Osteoblast (primary cell): Measurements from ENCODE around the gene TLN1. TPM values are rescaled to one million over a fixed set of nuclear protein-coding genes. Genes with fewer than 3 reads are reported as not detected.

Experiments used
- DNase-seq: peaks from one replicate; pipeline ENCODE4 v3.0.0; 2011; ENCODE audit warnings: low spot score, mixed read lengths; ENCODE audit not compliant: insufficient read length; ENCODE audit errors: missing footprints
- H2AFZ ChIP-seq: 2 replicates; pipeline ENCODE4 v1.6.0; 2011; ENCODE audit warnings: mild to moderate bottlenecking, low read length
- H3K27ac ChIP-seq: 2 replicates; pipeline ENCODE4 v1.5.1; 2011; ENCODE audit warnings: mild to moderate bottlenecking, low read depth, low read length, moderate library complexity
- H3K27me3 ChIP-seq: 2 replicates; pipeline ENCODE4 v1.6.0; 2012; ENCODE audit warnings: mild to moderate bottlenecking, control low read depth, inconsistent platforms, low read length, moderate library complexity; ENCODE audit not compliant: insufficient read depth
- H3K36me3 ChIP-seq: 2 replicates; pipeline ENCODE4 v1.5.1; 2011; ENCODE audit warnings: mild to moderate bottlenecking, low read length, control low read depth, moderate library complexity; ENCODE audit not compliant: insufficient read depth
- H3K4me1 ChIP-seq: 2 replicates; pipeline ENCODE4 v1.5.1; 2011; ENCODE audit warnings: mild to moderate bottlenecking, low read length, control low read depth, moderate library complexity; ENCODE audit not compliant: insufficient read depth
- H3K4me2 ChIP-seq: 2 replicates; pipeline ENCODE4 v1.6.0; 2011; ENCODE audit warnings: mild to moderate bottlenecking, low read length; ENCODE audit not compliant: insufficient read depth
- H3K4me3 ChIP-seq: fragments of 200-600 bp; sonication (generic); 3 replicates; pipeline ENCODE4 v1.5.1; 2012; ENCODE audit warnings: mild to moderate bottlenecking, low read length, inconsistent platforms; ENCODE audit not compliant: insufficient read depth
- H3K79me2 ChIP-seq: 2 replicates; pipeline ENCODE4 v1.6.0; 2012; ENCODE audit warnings: mild to moderate bottlenecking, low read length, control low read depth, inconsistent platforms; ENCODE audit not compliant: insufficient read depth
- H3K9me3 ChIP-seq: 2 replicates; pipeline ENCODE4 v1.5.1; 2011; ENCODE audit warnings: low read depth, low read length, control low read depth
- H4K20me1 ChIP-seq: 2 replicates; pipeline ENCODE4 v1.6.0; 2012; ENCODE audit warnings: mild to moderate bottlenecking, low read length, control low read depth; ENCODE audit not compliant: insufficient read depth
- total RNA-seq: library from RNA; depleted of rRNA; stranded (reverse); fragments of >200 nt; gene quantifications from 2 replicates; pipeline ENCODE4 v1.2.3, GENCODE V29; 2012
- TF ChIP-seq, protein P1 (sequence below): IDR thresholded peaks from 2 replicates; pipeline ENCODE4 v1.5.1; 2011; ENCODE audit warnings: mild to moderate bottlenecking, low read depth, low read length, moderate library complexity; ENCODE audit errors: extremely low read depth

TLN1 gene
- total RNA-seq, 1 donor, result 376 TPM

DNA sequence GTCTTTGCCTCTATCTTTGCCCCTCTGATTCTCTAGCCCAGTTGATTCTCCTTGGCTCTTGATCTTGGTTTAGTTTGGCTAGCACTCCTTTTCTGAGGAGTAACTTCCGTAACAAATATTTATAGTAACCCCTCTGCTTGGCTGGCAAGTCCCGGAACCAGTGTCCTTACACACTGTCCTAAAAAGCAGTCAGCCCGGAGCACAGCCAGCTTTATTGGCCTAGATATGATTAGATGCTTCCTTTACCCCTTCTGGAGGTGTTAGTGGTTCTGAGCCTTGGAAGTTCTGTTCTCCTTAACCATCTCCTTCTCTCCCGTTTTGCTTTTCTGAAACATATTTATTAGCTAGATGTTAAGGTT lies 39.1 kb upstream of the TLN1 start:
- DNase-seq, result no peak
- Histone ChIP-seq H4K20me1 (no peaks in the 10 kb centered on the region), H3K4me2 (no peak overlapping the region), H3K9me3 (no peaks in the 10 kb centered on the region), H3K36me3 (no peaks in the 10 kb centered on the region), H3K4me3 (no peak overlapping the region), H2AFZ (no peak overlapping the region), H3K27ac (no peak overlapping the region), H3K4me1 (peaks cover 13% of the 10 kb centered on the region), H3K79me2 (no peaks in the 10 kb centered on the region), H3K27me3 (peaks cover 5% of the 10 kb centered on the region)
- TF ChIP-seq, protein P1, sequence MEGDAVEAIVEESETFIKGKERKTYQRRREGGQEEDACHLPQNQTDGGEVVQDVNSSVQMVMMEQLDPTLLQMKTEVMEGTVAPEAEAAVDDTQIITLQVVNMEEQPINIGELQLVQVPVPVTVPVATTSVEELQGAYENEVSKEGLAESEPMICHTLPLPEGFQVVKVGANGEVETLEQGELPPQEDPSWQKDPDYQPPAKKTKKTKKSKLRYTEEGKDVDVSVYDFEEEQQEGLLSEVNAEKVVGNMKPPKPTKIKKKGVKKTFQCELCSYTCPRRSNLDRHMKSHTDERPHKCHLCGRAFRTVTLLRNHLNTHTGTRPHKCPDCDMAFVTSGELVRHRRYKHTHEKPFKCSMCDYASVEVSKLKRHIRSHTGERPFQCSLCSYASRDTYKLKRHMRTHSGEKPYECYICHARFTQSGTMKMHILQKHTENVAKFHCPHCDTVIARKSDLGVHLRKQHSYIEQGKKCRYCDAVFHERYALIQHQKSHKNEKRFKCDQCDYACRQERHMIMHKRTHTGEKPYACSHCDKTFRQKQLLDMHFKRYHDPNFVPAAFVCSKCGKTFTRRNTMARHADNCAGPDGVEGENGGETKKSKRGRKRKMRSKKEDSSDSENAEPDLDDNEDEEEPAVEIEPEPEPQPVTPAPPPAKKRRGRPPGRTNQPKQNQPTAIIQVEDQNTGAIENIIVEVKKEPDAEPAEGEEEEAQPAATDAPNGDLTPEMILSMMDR, result no peak

DNA sequence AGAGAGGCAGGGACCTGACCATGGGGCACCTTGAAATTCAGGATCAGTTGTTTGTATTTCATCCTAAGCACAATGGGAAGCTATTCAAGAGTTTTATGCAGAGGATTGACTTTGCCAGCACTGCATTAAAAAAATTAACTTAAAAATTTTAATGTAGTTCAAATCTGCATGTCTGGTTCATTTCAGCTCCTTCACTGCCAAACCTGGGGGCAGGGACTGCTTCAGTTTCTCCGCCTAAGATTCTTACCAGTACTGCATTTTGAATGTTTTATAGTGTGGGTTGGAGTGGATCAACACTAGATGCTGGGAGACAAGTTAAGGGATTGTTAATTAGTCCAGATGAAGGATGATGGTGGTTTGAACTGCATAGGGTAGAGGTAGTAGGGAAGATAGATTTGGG lies 37.8 kb upstream of the TLN1 start:
- TF ChIP-seq, protein P1, result no peak
- no peaks in the 10 kb centered on the region for H4K20me1 ChIP-seq
- H3K4me1 ChIP-seq, result peaks cover 13% of the 10 kb centered on the region
- H3K79me2 ChIP-seq, result no peaks in the 10 kb centered on the region
- DNase-seq, result no peak
- no peak overlapping the region for H3K27ac ChIP-seq
- H3K27me3 ChIP-seq, result peaks cover 5% of the 10 kb centered on the region
- no peak overlapping the region for H3K4me3 ChIP-seq
- no peak overlapping the region for H2AFZ ChIP-seq
- no peaks in the 10 kb centered on the region for H3K9me3 ChIP-seq
- H3K4me2 ChIP-seq, result no peak overlapping the region
- H3K36me3 ChIP-seq, result no peaks in the 10 kb centered on the region

DNA sequence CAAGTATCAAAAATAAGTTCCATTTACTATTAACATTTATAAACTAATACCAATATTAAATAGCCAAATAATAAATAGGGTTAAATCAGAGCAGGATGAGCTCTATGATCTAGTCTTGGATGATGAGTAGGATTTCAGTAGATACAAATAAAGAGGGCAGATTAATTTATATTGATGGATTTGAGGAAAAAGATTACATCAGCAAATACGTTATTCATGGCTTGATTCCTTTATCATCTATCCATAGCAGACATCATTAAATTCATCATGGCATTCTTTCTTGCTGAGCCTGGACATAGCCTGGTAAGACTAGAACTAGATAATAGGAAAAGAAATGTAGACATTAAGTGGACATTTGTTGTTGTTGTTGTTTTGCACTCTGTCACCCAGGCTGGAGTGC lies 35.5 kb upstream of the TLN1 start:
- peaks cover 5% of the 10 kb centered on the region for H3K27me3 ChIP-seq
- TF ChIP-seq, protein P1, result no peak

DNA sequence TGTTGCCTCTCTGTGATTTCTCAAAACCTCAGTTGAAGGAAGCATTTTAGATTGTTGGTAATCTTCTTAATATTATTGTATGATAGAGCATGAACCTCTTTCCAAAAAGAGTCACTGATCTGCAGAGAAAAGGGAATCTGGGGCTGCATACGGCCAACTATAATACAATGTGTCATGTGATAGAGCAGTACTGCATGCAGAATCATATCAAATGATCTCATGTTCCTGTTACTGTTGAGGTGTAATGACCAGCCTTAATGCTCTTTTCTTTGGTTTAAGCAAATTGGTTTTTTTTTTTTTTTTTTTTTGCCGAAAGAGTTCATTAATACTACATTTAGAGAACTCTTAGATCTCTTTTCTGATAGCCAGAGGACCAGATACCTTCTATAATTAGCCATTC lies 35.0 kb upstream of the TLN1 start:
- Histone ChIP-seq H3K27me3 (peaks cover 5% of the 10 kb centered on the region), H3K4me3 (no peak overlapping the region), H3K36me3 (no peaks in the 10 kb centered on the region), H4K20me1 (no peaks in the 10 kb centered on the region), H3K79me2 (no peaks in the 10 kb centered on the region), H3K4me1 (peaks cover 11% of the 10 kb centered on the region), H3K4me2 (no peak overlapping the region), H3K9me3 (no peaks in the 10 kb centered on the region), H3K27ac (no peak overlapping the region), H2AFZ (no peak overlapping the region)
- no peak for DNase-seq
- TF ChIP-seq, protein P1, result no peak

More for the DNA sequence above, 35.5 kb upstream of the TLN1 start:
- H4K20me1 ChIP-seq, result no peaks in the 10 kb centered on the region
- H3K79me2 ChIP-seq, result no peaks in the 10 kb centered on the region
- H3K4me2 ChIP-seq, result no peak overlapping the region
- H2AFZ ChIP-seq, result no peak overlapping the region
- no peak overlapping the region for H3K27ac ChIP-seq
- DNase-seq, result no peak
- H3K36me3 ChIP-seq, result no peaks in the 10 kb centered on the region
- H3K4me1 ChIP-seq, result peaks cover 13% of the 10 kb centered on the region
- no peak overlapping the region for H3K4me3 ChIP-seq
- no peaks in the 10 kb centered on the region for H3K9me3 ChIP-seq
